ENCODE results near the gene SELENOP.

SELENOP gene

GRCh38 chr5:42760426-42760825 is 51.3 kb downstream of the SELENOP start:
- Histone ChIP-seq H3K27me3 (ENCODE audit: insufficient read depth, low read length) (no peaks in the 10 kb centered on the region), H3K27ac (ENCODE audit: low read depth, low read length) (no peak overlapping the region), H3K4me3 (ENCODE audit: low read length) (no peak overlapping the region), H3K9me3 (ENCODE audit: insufficient read depth, low read depth, low read length) (no peaks in the 10 kb centered on the region), H3K4me1 (ENCODE audit: insufficient read depth, low read length) (peaks cover 12% of the 10 kb centered on the region; the same call in 1 of the 2 replicates), H3K9ac (ENCODE audit: low read depth, low read length) (no peak overlapping the region), H3K36me3 (ENCODE audit: insufficient read depth, low read length) (0 out of 2 replicates have a peak, but pooled peaks cover 3% of the 10 kb centered on the region)
- WGBS: 98% methylated on average over 3 of the region's 4 CpGs

- no peak overlapping the region for H3K4me3 ChIP-seq (ENCODE audit: low read length)
- H3K9me3 ChIP-seq (ENCODE audit: insufficient read depth, low read depth, low read length): no peaks in the 10 kb centered on the region
- no peak overlapping the region for H3K27ac ChIP-seq (ENCODE audit: low read depth, low read length)
- H3K36me3 ChIP-seq (ENCODE audit: insufficient read depth, low read length): 0 out of 2 replicates have a peak, but pooled peaks cover 3% of the 10 kb centered on the region
- WGBS: 96% methylated on average over 1 of the region's 2 CpGs
- no peak overlapping the region for H3K9ac ChIP-seq (ENCODE audit: low read depth, low read length)
- no peaks in the 10 kb centered on the region for H3K27me3 ChIP-seq (ENCODE audit: insufficient read depth, low read length)
- peaks cover 12% of the 10 kb centered on the region; the same call in 1 of the 2 replicates for H3K4me1 ChIP-seq (ENCODE audit: insufficient read depth, low read length)
Observed at GRCh38 chr5:42759456-42759855, 52.2 kb downstream of the SELENOP start.

- Histone ChIP-seq H3K9me3 (ENCODE audit: insufficient read depth, low read depth, low read length) (no peaks in the 10 kb centered on the region), H3K4me3 (ENCODE audit: low read length) (peak within 1 kb of the TSS; percentile 63), H3K4me1 (ENCODE audit: insufficient read depth, low read length) (peaks cover 12% of the 10 kb centered on the region; the same call in 1 of the 2 replicates), H3K9ac (ENCODE audit: low read depth, low read length) (peak within 1 kb of the TSS; percentile 43), H3K36me3 (ENCODE audit: insufficient read depth, low read length) (no peaks in the 10 kb centered on the region), H3K27ac (ENCODE audit: low read depth, low read length) (no peak within 1 kb of the TSS), H3K27me3 (ENCODE audit: insufficient read depth, low read length) (no peaks in the 10 kb centered on the region)
- 89% methylated on average over 35 of the region's 35 CpGs for whole genome bisulfite sequencing
Observed at GRCh38 chr5:42756606-42757601, 54.8 kb downstream of the SELENOP start, which contains the start of gene CCDC152. Gene CCDC152, plus strand, starts transcription at chr5:42756818. Its CDS starts 2,304 bp downstream, at chr5:42759122.

GRCh38 chr5:42753099-42753498 is 58.6 kb downstream of the SELENOP start:
- Histone ChIP-seq H3K9me3 (ENCODE audit: insufficient read depth, low read depth, low read length) (no peaks in the 10 kb centered on the region), H3K9ac (ENCODE audit: low read depth, low read length) (no peak overlapping the region), H3K27me3 (ENCODE audit: insufficient read depth, low read length) (no peaks in the 10 kb centered on the region), H3K36me3 (ENCODE audit: insufficient read depth, low read length) (no peaks in the 10 kb centered on the region), H3K4me3 (ENCODE audit: low read length) (no peak overlapping the region), H3K4me1 (ENCODE audit: insufficient read depth, low read length) (peaks cover 7% of the 10 kb centered on the region; the same call in 1 of the 2 replicates), H3K27ac (ENCODE audit: low read depth, low read length) (no peak overlapping the region)
- 96% methylated on average over 3 of the region's 3 CpGs for WGBS

- H3K4me1 ChIP-seq (ENCODE audit: insufficient read depth, low read length): no peaks in the 10 kb centered on the region
- no peak overlapping the region for H3K4me3 ChIP-seq (ENCODE audit: low read length)
- H3K9ac ChIP-seq (ENCODE audit: low read depth, low read length): no peak overlapping the region
- H3K27ac ChIP-seq (ENCODE audit: low read depth, low read length): no peak overlapping the region
- H3K27me3 ChIP-seq (ENCODE audit: insufficient read depth, low read length): no peaks in the 10 kb centered on the region
- no peaks in the 10 kb centered on the region for H3K36me3 ChIP-seq (ENCODE audit: insufficient read depth, low read length)
- no peaks in the 10 kb centered on the region for H3K9me3 ChIP-seq (ENCODE audit: insufficient read depth, low read depth, low read length)
- 84% methylated on average over 5 of the region's 5 CpGs for WGBS
Observed at GRCh38 chr5:42751044-42751443, 60.6 kb downstream of the SELENOP start.

GRCh38 chr5:42750507-42750906 is 61.2 kb downstream of the SELENOP start:
- no peak overlapping the region for H3K4me3 ChIP-seq (ENCODE audit: low read length)
- H3K9me3 ChIP-seq (ENCODE audit: insufficient read depth, low read depth, low read length): no peaks in the 10 kb centered on the region
- no peaks in the 10 kb centered on the region for H3K27me3 ChIP-seq (ENCODE audit: insufficient read depth, low read length)
- no peaks in the 10 kb centered on the region; the same call in 1 of the 2 replicates for H3K4me1 ChIP-seq (ENCODE audit: insufficient read depth, low read length)
- H3K9ac ChIP-seq (ENCODE audit: low read depth, low read length): no peak overlapping the region
- H3K27ac ChIP-seq (ENCODE audit: low read depth, low read length): no peak overlapping the region
- whole genome bisulfite sequencing: 96% methylated on average over 4 of the region's 5 CpGs
- H3K36me3 ChIP-seq (ENCODE audit: insufficient read depth, low read length): no peaks in the 10 kb centered on the region
